Heart left ventricle (tissue), 13 donors: Measurements from ENCODE around the gene EPB41.

Experiments
- CTCF ChIP-seq, 12 donors: fragments of 200-600 bp; sonication (generic) in 4 of 12; IDR thresholded peaks; one replicate each; pipeline versions ENCODE4 v1.5.0 to v1.8.0; 2018 to 2022; ENCODE audit warnings: antibody characterized with exemption in 12 of 12, mild to moderate bottlenecking in 5 of 12
- POLR2A ChIP-seq, 2 donors: fragments of 450-650 bp; IDR thresholded peaks; one replicate each; pipeline ENCODE4 v1.6.1; 2017; ENCODE audit warnings: antibody characterized with exemption in 2 of 2, mild to moderate bottlenecking in 2 of 2, moderate library complexity in 2 of 2
- donor health status: ischemic (EF 13 %, LVEDD 7.1; RV severe dilation, severe dysfunction).
- donor health status: DM: no; HTN: yes; CAD: no.
- donor health status: DM: no; HTN: no; CAD: no.
- donor health status: ischemic (EF 25% LVEDD 6.9; RV normal size, moderate dysfunction).
- donor health status: ischemic (EF 25% LVEDD 5.7; RV mildly dilated, moderate dysfunction).
- donor health status: ischemic (EF 35%, LVEDD 5.7; RV mildly dilated, moderate dysfunction).
- donor health status: nonischemic (EF 11% LVEDD 7.7; RV severe dilation, severe dysfunction).
- donor health status: DM: yes; HTN: yes; CAD: no.
- donor health status: PGD.
- donor health status: ischemic (EF 29% LVEDD 5.4; RV normal size, mild dysfunction).
- donor health status: nonischemic (EF 23%, LVEDD 6.1; RV moderate dilation, normal function).

DNA sequence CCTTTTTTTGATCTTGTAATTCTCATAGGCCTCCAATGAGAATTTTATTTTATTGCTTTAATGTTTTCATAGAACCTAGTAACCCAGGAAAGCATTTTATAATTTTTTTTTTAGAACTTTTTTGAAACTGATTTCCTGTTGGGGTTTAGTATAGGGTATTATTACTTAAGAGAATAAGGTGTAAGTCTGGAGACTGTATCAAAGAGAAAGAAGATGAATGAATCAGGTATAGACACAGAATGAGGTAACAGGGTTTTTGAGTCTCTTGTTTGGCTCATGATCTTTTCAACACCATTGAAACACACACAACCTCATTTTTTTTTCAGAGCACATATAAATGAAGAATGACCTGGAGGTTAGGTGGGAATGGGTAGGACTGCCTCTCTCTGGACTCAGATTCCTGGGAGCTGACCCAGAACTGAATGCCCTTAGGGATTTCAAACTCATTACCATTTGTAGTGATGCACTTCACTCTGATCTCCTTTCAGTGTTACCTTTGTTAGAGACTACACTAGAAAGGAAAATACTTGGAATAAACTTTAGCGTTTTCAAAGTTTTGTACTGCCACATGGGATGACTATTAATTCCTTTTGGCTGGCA is 51.0 kb downstream of the EPB41 start:
- no peak for TF ChIP-seq POLR2A (IDR thresholded peaks at IDR 0.05)
- no peak for TF ChIP-seq CTCF (IDR thresholded peaks at IDR 0.05)
